Astrocyte (in vitro differentiated cells and primary cell): ENCODE results near the gene RUSF1.

Source experiments
- EZH2 ChIP-seq: IDR thresholded peaks from 2 replicates; pipeline ENCODE4 v1.6.1; 2012; ENCODE audit warnings: mild to moderate bottlenecking, low read length, inconsistent platforms; ENCODE audit not compliant: insufficient read depth
- TF ChIP-seq, protein P1 (sequence below): IDR thresholded peaks from 2 replicates; pipeline ENCODE4 v1.5.1; 2011; ENCODE audit warnings: low read depth, mild to moderate bottlenecking, inconsistent platforms, low read length, moderate library complexity; ENCODE audit not compliant: insufficient read depth

DNA sequence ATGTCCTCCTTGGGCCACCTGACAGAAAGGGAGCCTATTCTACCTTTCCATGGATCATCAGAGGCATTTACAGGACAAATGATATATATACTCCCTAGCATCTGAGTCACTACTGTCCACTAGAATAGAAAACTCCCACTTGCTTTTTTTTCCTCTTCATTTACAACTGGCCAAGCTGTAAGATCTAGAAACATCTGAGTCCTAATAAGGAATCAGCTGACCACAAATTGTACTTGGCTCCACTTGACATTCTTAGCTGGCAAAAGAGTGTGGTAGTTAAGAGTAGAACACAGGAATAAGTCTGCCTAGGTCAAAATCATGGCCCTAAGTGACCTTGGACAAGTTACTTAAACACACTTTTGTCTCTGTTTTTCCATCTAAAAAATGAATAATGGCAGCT, 5.2 kb downstream of the RUSF1 start:
- TF ChIP-seq EZH2: no peak
- TF ChIP-seq, protein P1, sequence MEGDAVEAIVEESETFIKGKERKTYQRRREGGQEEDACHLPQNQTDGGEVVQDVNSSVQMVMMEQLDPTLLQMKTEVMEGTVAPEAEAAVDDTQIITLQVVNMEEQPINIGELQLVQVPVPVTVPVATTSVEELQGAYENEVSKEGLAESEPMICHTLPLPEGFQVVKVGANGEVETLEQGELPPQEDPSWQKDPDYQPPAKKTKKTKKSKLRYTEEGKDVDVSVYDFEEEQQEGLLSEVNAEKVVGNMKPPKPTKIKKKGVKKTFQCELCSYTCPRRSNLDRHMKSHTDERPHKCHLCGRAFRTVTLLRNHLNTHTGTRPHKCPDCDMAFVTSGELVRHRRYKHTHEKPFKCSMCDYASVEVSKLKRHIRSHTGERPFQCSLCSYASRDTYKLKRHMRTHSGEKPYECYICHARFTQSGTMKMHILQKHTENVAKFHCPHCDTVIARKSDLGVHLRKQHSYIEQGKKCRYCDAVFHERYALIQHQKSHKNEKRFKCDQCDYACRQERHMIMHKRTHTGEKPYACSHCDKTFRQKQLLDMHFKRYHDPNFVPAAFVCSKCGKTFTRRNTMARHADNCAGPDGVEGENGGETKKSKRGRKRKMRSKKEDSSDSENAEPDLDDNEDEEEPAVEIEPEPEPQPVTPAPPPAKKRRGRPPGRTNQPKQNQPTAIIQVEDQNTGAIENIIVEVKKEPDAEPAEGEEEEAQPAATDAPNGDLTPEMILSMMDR: no peak
